HG03354 (cell line): ENCODE data around the gene TRMT1.

Source experiments
- ATAC-seq: cut with Tn5 transposase; IDR thresholded peaks from one replicate; pipeline ENCODE4 v1.9.1; 2021; ENCODE audit warnings: mild to moderate bottlenecking; ENCODE audit not compliant: unreplicated experiment, poor library complexity, severe bottlenecking

TRMT1 gene

DNA sequence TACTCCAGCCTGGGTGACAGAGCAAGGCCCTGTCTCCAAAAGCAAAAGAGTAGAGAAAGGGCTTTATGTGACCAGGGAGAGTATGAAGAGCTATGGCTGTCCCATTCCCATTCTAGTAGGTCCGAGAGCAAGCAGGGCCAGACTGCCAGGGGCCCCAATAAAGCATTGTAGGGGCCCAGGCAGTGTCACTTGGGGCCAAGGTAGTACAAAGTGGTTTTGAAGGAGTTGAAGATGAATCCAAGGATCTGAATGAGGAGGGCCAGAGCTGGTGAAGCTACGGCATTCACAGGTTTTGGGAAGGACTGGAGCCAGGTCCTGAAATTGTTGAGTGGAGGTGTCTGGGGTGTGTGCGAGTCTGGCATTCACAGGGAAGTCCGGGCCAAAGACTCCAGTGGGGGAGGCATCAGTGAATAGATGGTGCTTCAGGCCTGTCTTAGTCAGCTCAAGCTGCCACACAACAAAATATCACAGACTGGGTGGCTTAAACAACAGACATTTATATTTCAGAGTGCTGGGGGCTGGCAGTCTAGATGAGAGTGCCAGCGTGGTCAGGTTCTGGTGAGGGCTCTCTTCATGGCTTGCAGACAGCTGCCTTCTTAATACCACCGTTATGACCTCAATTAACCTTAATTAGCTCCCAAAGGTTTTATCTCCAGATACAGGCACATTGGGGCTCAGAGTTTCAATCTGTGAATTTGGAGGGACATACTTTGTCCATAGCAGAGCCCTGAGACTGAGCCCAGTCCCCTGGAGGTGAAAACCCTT, 11.5 kb upstream of the TRMT1 start:
- ATAC-seq: no peak

DNA sequence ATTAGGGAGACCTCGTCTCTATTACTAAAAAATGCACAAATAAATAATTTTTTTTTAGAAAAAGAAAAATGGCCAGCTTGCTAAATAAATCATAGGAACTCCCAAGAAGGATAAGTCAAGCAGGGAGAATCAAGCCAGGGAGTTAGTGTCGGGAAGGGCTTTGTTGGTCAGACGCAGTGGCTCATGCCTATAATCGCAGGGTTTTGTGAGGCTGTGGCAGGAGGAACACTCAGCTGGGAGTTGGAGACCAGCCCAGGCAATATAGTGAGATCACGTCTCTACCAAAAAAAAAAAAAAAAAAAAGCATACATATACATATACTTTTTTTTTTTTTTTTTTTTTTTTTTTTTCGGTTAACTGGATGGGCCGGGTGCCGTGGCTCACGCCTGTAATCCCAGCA, 10.5 kb upstream of the TRMT1 start:
- ATAC-seq: no peak

- ATAC-seq: no peak
These were observed 6.7 kb upstream of the TRMT1 start for GRCh38 chr19:13122980-13123957.

DNA sequence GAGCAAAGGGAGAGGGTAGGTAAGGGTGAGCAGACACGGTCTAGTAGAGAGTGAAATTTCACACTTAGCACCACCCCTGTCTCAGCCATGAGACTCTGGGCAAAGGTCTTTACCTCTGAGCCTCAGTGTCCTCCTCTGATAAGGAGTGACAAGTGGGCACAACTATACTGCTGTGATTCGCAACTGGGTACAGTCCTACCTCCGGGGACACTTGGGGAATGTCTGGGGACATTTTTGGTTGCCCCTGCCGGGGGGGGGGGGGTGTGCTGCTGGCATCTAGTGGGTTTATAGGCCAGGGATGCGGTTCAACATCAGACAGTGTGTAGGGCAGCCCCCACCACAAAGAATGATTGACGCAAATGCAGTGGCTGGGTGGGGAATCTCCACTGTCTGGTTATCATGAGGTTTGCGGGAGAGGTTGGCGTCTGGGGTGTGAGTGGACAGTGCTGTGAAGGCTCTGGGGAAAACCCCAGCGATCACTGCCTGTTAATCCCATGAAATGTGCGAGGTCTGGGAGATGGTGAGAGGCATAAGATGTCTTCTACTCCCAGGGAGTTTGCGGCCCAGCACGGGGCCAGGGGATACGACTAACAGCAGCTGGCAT, 5.8 kb upstream of the TRMT1 start:
- no peak for ATAC-seq

GRCh38 chr19:13121551-13122274, 5.2 kb upstream of the TRMT1 start:
- no peak for ATAC-seq

DNA sequence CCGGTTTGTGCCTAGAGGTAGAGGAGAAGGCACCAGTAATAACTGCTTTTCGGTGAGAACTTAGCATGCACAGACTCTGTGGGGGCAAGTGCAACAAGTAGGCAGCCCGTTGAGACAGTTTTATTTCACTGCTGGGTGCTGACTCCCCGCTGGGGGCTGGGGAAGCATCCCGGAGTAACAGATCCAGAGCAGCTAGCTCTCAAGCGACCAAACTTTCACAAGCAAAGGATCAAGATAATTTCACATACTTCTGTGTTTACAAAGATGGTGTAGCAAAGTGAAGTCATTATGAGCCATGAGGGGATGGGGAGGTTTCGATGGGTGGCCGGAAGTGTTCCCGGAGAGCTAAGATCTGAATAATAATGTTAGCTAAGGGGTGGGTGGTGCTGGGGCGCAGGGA, 4.3 kb upstream of the TRMT1 start:
- no peak for ATAC-seq

DNA sequence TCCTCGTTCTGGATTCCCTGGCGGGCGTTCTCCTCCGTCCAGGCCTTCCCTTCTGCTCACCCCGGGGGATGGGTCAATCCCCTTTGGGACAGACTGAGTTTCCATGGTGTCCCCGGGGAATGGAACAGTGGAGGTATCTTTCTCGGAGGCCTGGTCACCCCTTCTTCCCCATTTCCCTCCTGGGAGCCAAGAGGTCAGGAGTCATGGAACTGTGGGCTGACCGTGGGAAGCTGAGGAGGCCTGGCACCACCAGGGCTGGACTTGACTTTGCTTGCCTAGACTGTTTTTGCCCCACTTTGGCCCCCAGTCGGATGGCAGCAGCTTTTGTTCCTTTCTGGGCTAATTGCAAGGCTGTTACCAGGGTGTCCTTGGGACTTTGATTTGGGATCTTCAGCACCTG, 3.5 kb upstream of the TRMT1 start:
- no peak for ATAC-seq

DNA sequence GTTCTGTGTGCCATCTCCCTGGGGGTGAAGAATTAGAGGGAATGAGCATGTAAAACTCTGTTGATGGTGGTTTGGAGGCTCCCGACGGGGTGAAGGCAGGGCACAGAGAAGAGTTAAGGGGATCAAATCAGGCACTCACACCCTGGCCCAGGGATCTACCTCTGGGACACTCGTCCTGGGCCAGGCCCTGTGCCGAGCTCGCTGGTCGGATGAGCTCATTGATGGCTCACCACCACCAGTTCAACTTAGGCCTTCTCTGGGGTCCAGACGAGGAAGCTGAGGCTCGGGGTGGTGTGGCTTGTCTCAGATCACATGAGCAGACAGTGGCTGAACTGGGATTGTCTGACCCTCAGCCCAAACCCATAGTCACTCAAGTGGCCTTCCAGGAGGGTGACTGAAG, 3.1 kb upstream of the TRMT1 start:
- no peak for ATAC-seq

- peak; percentile 5 for ATAC-seq
These were observed 2.1 kb upstream of the TRMT1 start for GRCh38 chr19:13118424-13119193.

- ATAC-seq: peak; percentile 63
These were observed 1.4 kb upstream of the TRMT1 start, which contains the start of gene NACC1 for GRCh38 chr19:13117772-13118423. TSS of gene NACC1 (plus strand) at chr19:13118264. CDS start at chr19:13135208, 16,944 bp downstream.

- no peak for ATAC-seq
These were observed 734 bp upstream of the TRMT1 start for GRCh38 chr19:13117176-13117771.

DNA sequence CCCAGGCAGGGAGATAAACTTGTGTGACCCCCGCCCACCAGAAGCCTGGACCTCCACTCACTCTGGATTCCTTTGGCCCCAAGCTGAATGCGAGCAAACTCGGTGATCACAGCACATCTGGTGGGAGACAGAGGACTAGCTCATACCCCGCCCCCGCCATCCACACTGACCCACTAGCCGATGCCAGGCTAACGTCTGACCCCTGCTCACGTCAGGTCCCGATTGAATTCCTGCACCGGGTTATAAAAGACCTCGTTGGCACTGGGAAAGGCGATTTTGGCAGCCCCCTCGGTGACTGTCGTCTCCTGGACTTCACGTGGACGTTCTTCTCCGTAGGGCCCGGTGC, 631 bp downstream of the TRMT1 start:
- no peak for ATAC-seq

- ATAC-seq: no peak
These were observed 4.0 kb downstream of the TRMT1 start for GRCh38 chr19:13112555-13112954.

DNA sequence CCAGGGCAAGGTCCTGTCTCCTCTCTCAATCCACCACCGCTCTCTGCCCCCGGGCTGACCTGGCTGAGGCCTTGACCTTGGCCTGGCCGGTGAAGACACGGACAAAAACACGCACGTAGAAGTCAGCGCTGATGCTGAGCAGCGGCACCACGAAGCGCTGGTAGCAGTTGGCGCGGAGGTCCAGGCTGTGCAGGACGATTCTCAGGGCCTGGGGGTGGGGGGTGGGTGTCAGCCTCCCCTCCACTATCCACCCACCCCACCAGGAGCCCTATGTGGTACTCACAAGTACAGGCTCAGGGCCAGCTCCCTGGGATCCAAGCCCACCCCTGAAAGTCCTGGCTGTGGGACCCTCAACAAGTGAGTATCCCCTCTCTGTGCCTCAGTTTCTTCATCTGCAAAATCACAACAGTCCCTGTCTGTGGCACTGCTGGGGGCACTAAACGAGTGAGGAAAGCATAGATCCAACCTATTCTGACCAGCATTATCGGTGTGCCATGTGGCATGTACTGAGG, 6.4 kb downstream of the TRMT1 start:
- no peak for ATAC-seq

DNA sequence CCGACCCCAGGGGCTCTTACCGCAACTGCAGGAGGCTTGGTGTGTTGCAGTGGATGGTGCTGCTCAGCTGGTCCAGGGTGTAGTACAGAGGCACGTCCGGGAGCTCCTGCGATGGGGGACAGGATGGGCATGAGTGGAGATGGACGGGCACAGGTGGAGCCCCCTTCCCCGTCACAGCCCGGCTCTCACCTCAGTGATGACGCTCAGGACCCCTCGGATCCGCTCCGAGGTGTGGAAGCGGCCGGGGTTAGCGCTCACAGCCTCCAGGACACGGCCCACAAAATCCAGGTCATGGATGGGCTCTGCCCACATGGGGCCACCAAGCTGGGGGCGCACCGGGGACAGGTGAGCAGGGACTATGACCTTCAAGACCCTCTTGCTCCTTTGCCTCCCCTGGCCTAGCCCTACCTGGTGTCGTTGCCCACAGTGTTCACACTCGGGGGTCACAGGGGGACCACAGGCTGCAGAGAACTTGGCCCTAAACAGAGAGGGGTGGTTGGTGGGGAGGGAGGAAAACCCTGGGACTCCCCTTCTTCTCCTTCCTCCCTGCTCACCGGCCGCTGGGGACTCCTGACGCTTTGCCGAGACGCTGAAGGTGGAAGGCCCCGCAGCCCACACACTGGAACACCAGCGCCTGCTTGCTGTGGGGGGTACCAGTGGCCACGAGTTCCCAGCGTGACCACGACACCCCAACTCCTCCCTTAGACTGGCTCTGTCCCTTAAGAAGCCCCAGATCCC, 7.0 kb downstream of the TRMT1 start:
- ATAC-seq: no peak

DNA sequence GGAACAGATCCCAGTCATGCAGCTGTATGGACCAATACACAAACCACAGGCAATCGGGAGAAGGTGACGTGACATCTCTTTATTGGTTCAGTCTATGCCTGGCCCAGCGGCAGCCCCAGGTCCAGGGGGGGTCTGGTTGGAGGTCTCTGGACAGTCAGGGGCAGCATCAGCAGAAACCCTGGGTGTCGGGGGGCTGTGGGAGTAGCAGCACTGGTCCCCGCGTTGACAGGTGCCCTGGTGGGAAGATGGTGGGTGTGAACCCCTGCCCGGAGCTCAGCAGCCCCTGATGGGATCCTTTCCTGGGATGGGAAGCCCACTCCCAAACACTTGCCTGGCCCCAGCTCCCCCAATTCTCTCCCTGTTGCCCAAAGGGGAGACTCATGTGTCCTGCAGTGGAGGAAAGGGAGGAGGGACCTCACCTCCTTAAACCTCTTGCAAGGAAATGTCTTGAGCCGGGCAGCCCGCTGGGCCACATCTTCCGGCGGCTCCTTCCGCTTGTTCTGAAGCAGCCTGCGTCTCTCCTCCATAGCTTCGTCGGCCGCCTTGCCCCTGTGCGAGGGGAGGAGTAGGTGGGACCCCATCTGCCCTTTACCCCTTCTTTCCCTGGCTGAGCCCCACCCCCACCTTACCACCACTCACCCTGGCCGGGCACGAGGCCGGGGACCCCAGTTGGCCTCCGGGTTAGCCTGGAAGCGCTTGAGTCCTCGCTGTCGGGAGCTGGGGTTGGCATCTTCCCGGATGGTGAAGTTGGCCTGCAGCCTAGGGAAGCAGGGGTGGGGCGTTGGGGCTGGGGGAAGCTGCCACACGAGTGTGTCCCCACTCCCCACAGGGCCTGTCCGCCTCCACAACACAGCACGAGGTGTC, 11.5 kb downstream of the TRMT1 start:
- ATAC-seq: no peak
